GM12891 (cell line): Measurements from ENCODE around the gene REX1BD.
"Not testable (repeated sequence)": the region's sequence is repeated elsewhere in the genome, so short reads cannot be mapped to it uniquely, and the experiment has no call there.

ENCODE experiments used
- POLR2A ChIP-seq: IDR thresholded peaks from 2 replicates; pipeline ENCODE4 v1.6.1; 2011; ENCODE audit warnings: low read depth, low read length, control low read depth
- POLR2AphosphoS5 ChIP-seq: IDR thresholded peaks from 2 replicates; pipeline ENCODE4 v1.6.1; 2011; ENCODE audit warnings: low read depth, low read length, control low read depth
- POU2F2 ChIP-seq: IDR thresholded peaks from 2 replicates; pipeline ENCODE4 v1.6.1; 2011; ENCODE audit warnings: low read depth, mild to moderate bottlenecking, control low read depth, low read length, moderate library complexity
- SPI1 ChIP-seq: IDR thresholded peaks from 2 replicates; pipeline ENCODE4 v1.6.1; 2011; ENCODE audit warnings: low read depth, low read length, control low read depth
- TAF1 ChIP-seq: IDR thresholded peaks from 2 replicates; pipeline ENCODE4 v1.6.1; 2011; ENCODE audit warnings: low read depth, low read length, control low read depth

DNA sequence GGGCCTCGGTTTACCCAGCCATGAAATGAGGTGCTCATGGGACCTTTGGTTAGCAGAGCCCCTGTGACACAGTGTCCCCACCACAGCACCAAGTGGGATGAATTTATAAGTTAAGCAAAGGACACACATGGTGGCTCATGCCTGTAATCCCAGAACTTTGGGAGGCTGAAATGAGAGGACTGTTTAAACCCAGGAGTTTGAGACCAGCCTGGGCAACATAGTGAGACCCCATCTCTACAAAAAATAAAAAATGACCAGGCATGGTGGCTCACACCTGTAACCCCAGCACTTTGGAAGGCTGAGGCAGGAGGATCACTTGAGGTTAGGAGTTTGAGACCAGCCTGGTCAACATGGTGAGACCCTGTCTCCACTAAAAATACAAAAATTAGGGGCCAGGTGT lies 48.4 kb upstream of the REX1BD start:
- TF ChIP-seq POLR2A, TAF1, POLR2AphosphoS5, SPI1, POU2F2: not testable (repeated sequence)
